Natural killer cell treated with Interleukin-12 subunit alpha and Interleukin-12 subunit beta and Interleukin-15 and Interleukin-18, amount 100 ng/mL, for 72 hours (primary cell): ENCODE data around the gene NUP160. TPM values are rescaled to one million over a fixed set of nuclear protein-coding genes. Genes with fewer than 3 reads are reported as not detected.
A peak's percentile ranks its signal among the peaks of the same experiment; 100 is the strongest.
"Not testable (repeated sequence)": the region's sequence is repeated elsewhere in the genome, so short reads cannot be mapped to it uniquely, and the experiment has no call there.

Source experiments
- ATAC-seq, 2 donors: fragments of 150-1000 bp; cut with Tn5 transposase in 1 of 2; sonication (Bioruptor Pico), chemical (Tn5 transposase) in 1 of 2; 2 replicates each; pipeline ENCODE4 v1.10.0; 2021
- DNase-seq: peaks from one replicate; pipeline ENCODE4 v3.0.0; 2022; ENCODE audit warnings: low spot score
- H3K27ac Mint-ChIP-seq, 2 donors: 1 replicate in 1 of 2; 2 replicates in 1 of 2; pipeline ENCODE4 v1.8.0; 2022; ENCODE audit warnings: mixed read lengths in 2 of 2, mild to moderate bottlenecking in 1 of 2, moderate library complexity in 1 of 2
- H3K27me3 Mint-ChIP-seq, 2 donors: 1 replicate in 1 of 2; 2 replicates in 1 of 2; pipeline ENCODE4 v1.8.0; 2022; ENCODE audit warnings: mixed read lengths in 2 of 2
- H3K36me3 Mint-ChIP-seq: one replicate; pipeline ENCODE4 v1.8.0; 2022; ENCODE audit warnings: mixed read lengths
- H3K4me1 Mint-ChIP-seq, 2 donors: 1 replicate in 1 of 2; 2 replicates in 1 of 2; pipeline ENCODE4 v1.8.0; 2022; ENCODE audit warnings: low read depth in 2 of 2, mixed read lengths in 2 of 2, mild to moderate bottlenecking in 1 of 2
- H3K4me3 Mint-ChIP-seq: one replicate; pipeline ENCODE4 v1.8.0; 2022; ENCODE audit warnings: mixed read lengths
- H3K9me3 Mint-ChIP-seq: 2 replicates; pipeline ENCODE4 v1.8.0; 2022; ENCODE audit warnings: mixed read lengths
- total RNA-seq, 2 donors: library from RNA; stranded (reverse); gene quantifications; one replicate each; pipeline ENCODE4 v1.2.3, GENCODE V29; 2022

The NUP160 gene
- total RNA-seq, 2 donors from 2014 or later, result 48.0 to 78.0 TPM

- Mint-ChIP-seq H3K9me3 (no peaks in the 10 kb centered on the region), H3K4me3 (no peak overlapping the region), H3K27me3 (peaks cover 0 to 4% of the 10 kb centered on the region in 2 donors), H3K36me3 (no peaks in the 10 kb centered on the region), H3K27ac (no peak overlapping the region), H3K4me1 (no peaks in the 10 kb centered on the region)
- DNase-seq (no peak), ATAC-seq (no peak)
These were observed 8.0 kb upstream of the NUP160 start for GRCh38 chr11:47856186-47856585.

GRCh38 chr11:47854667-47855066 lies 6.5 kb upstream of the NUP160 start:
- peaks cover 4 to 8% of the 10 kb centered on the region in 2 donors for H3K4me1 Mint-ChIP-seq
- H3K36me3 Mint-ChIP-seq, result no peaks in the 10 kb centered on the region
- no peak overlapping the region for H3K4me3 Mint-ChIP-seq
- DNase-seq (no peak), ATAC-seq (no peak)
- no peak overlapping the region for H3K27ac Mint-ChIP-seq
- H3K27me3 Mint-ChIP-seq, result peaks cover 0 to 2% of the 10 kb centered on the region in 2 donors
- H3K9me3 Mint-ChIP-seq, result no peaks in the 10 kb centered on the region

GRCh38 chr11:47852053-47852452 lies 3.9 kb upstream of the NUP160 start:
- H3K27me3 Mint-ChIP-seq, result no peaks in the 10 kb centered on the region
- no peak overlapping the region for H3K4me3 Mint-ChIP-seq
- H3K9me3 Mint-ChIP-seq, result no peaks in the 10 kb centered on the region
- ATAC-seq, result no peak
- H3K4me1 Mint-ChIP-seq, result peaks cover 18 to 24% of the 10 kb centered on the region in 2 donors
- no peak for DNase-seq
- no peak overlapping the region for H3K27ac Mint-ChIP-seq
- H3K36me3 Mint-ChIP-seq, result peaks cover 4% of the 10 kb centered on the region

GRCh38 chr11:47850337-47850736 lies 2.2 kb upstream of the NUP160 start:
- Mint-ChIP-seq H3K27me3 (no peaks in the 10 kb centered on the region), H3K4me1 (peaks cover 27 to 34% of the 10 kb centered on the region in 2 donors), H3K4me3 (peak overlapping the region; percentile 18), H3K36me3 (peaks cover 9% of the 10 kb centered on the region), H3K27ac (peak overlapping the region in 1 of 2 donors; percentile 28), H3K9me3 (no peaks in the 10 kb centered on the region)
- ATAC-seq (no peak), DNase-seq (no peak)

GRCh38 chr11:47848700-47849155 lies 578 bp upstream of the NUP160 start:
- DNase-seq (no peak), ATAC-seq (no peak)
- Mint-ChIP-seq H3K27ac (peak overlapping the region; percentile 94 to 96), H3K9me3 (no peaks in the 10 kb centered on the region), H3K4me3 (peak overlapping the region; percentile 93), H3K4me1 (peaks cover 27 to 34% of the 10 kb centered on the region in 2 donors), H3K27me3 (no peaks in the 10 kb centered on the region), H3K36me3 (peaks cover 9% of the 10 kb centered on the region)

- peaks cover 27 to 34% of the 10 kb centered on the region in 2 donors for H3K4me1 Mint-ChIP-seq
- DNase-seq (no peak), ATAC-seq (no peak)
- H3K27me3 Mint-ChIP-seq, result no peaks in the 10 kb centered on the region
- H3K4me3 Mint-ChIP-seq, result peak overlapping the region; percentile 93
- H3K36me3 Mint-ChIP-seq, result peaks cover 9% of the 10 kb centered on the region
- H3K27ac Mint-ChIP-seq, result peak overlapping the region; percentile 94 to 96
- H3K9me3 Mint-ChIP-seq, result no peaks in the 10 kb centered on the region
These were observed 636 bp downstream of the NUP160 start for GRCh38 chr11:47847537-47847891.

GRCh38 chr11:47846998-47847397 lies 1.2 kb downstream of the NUP160 start:
- Mint-ChIP-seq H3K4me1 (peaks cover 27 to 34% of the 10 kb centered on the region in 2 donors), H3K4me3 (peak overlapping the region; percentile 93), H3K9me3 (no peaks in the 10 kb centered on the region), H3K27ac (peak overlapping the region; percentile 94 to 96), H3K36me3 (peaks cover 9% of the 10 kb centered on the region), H3K27me3 (no peaks in the 10 kb centered on the region)
- ATAC-seq, result no peak
- no peak for DNase-seq

- H3K36me3 Mint-ChIP-seq, result peaks cover 9% of the 10 kb centered on the region
- no peaks in the 10 kb centered on the region for H3K9me3 Mint-ChIP-seq
- no peak overlapping the region for H3K4me3 Mint-ChIP-seq
- no peaks in the 10 kb centered on the region for H3K27me3 Mint-ChIP-seq
- peaks cover 17 to 19% of the 10 kb centered on the region in 2 donors for H3K4me1 Mint-ChIP-seq
- DNase-seq (no peak), ATAC-seq (no peak)
- H3K27ac Mint-ChIP-seq, result no peak overlapping the region
These were observed 4.6 kb downstream of the NUP160 start for GRCh38 chr11:47843361-47844055.

GRCh38 chr11:47842749-47843148 lies 5.4 kb downstream of the NUP160 start:
- Mint-ChIP-seq H3K36me3 (peaks cover 12% of the 10 kb centered on the region), H3K4me1 (peaks cover 17 to 19% of the 10 kb centered on the region in 2 donors), H3K4me3 (no peak overlapping the region), H3K27ac (no peak overlapping the region), H3K9me3 (no peaks in the 10 kb centered on the region), H3K27me3 (no peaks in the 10 kb centered on the region)
- ATAC-seq (no peak), DNase-seq (no peak)

- Mint-ChIP-seq H3K27me3 (no peaks in the 10 kb centered on the region), H3K36me3 (peaks cover 24% of the 10 kb centered on the region), H3K4me3 (no peak overlapping the region), H3K9me3 (no peaks in the 10 kb centered on the region), H3K4me1 (peaks cover 0 to 7% of the 10 kb centered on the region in 2 donors), H3K27ac (peak overlapping the region in 1 of 2 donors; percentile 18)
- DNase-seq (no peak), ATAC-seq (no peak)
These were observed 10.2 kb downstream of the NUP160 start for GRCh38 chr11:47837929-47838328.

- H3K27ac Mint-ChIP-seq, result no peak overlapping the region
- no peaks in the 10 kb centered on the region for H3K27me3 Mint-ChIP-seq
- H3K36me3 Mint-ChIP-seq, result peaks cover 30% of the 10 kb centered on the region
- no peak for DNase-seq
- no peak overlapping the region for H3K4me3 Mint-ChIP-seq
- no peak for ATAC-seq
- H3K9me3 Mint-ChIP-seq, result no peaks in the 10 kb centered on the region
- H3K4me1 Mint-ChIP-seq, result peaks cover 0 to 7% of the 10 kb centered on the region in 2 donors
These were observed 10.9 kb downstream of the NUP160 start for GRCh38 chr11:47837292-47837691.

GRCh38 chr11:47830013-47830412 lies 18.1 kb downstream of the NUP160 start:
- H3K9me3 Mint-ChIP-seq, H3K27me3 Mint-ChIP-seq, DNase-seq, ATAC-seq, H3K4me3 Mint-ChIP-seq: not testable (repeated sequence)
- peaks cover 28% of the 10 kb centered on the region for H3K36me3 Mint-ChIP-seq
- H3K27ac Mint-ChIP-seq, result peak overlapping the region in 1 of 2 donors; percentile 21
- H3K4me1 Mint-ChIP-seq, result peaks cover 10 to 18% of the 10 kb centered on the region in 2 donors

GRCh38 chr11:47828284-47828683 lies 19.9 kb downstream of the NUP160 start:
- ATAC-seq (no peak), DNase-seq (no peak)
- H3K9me3 Mint-ChIP-seq, result no peaks in the 10 kb centered on the region
- peaks cover 26% of the 10 kb centered on the region for H3K36me3 Mint-ChIP-seq
- no peaks in the 10 kb centered on the region for H3K27me3 Mint-ChIP-seq
- peaks cover 8 to 18% of the 10 kb centered on the region in 2 donors for H3K4me1 Mint-ChIP-seq
- H3K4me3 Mint-ChIP-seq, result no peak overlapping the region
- no peak overlapping the region for H3K27ac Mint-ChIP-seq

- ATAC-seq, H3K4me1 Mint-ChIP-seq, H3K4me3 Mint-ChIP-seq, DNase-seq, H3K27ac Mint-ChIP-seq, H3K27me3 Mint-ChIP-seq, H3K9me3 Mint-ChIP-seq: not testable (repeated sequence)
- peaks cover 30% of the 10 kb centered on the region for H3K36me3 Mint-ChIP-seq
These were observed 25.5 kb downstream of the NUP160 start for GRCh38 chr11:47822664-47823063.
